CD14-positive monocyte (primary cell): ENCODE results near the gene EYA3. TPM values are rescaled to one million over a fixed set of nuclear protein-coding genes. Genes with fewer than 3 reads are reported as not detected.

Experiments
- DNase-seq, 3 donors: peaks; one replicate each; pipeline ENCODE4 v3.0.0-alpha.2; 2011 to 2022
- H2AFZ ChIP-seq: 2 replicates; pipeline ENCODE4 v1.6.0; 2012; ENCODE audit warnings: mild to moderate bottlenecking, low read depth, low read length, inconsistent platforms; ENCODE audit not compliant: insufficient read depth, poor library complexity, severe bottlenecking
- H3K27ac ChIP-seq, 2 donors: 1 replicate in 1 of 2; 2 replicates in 1 of 2; pipeline ENCODE4 v1.5.1; 2012 to 2013; ENCODE audit warnings: low read length in 2 of 2, control low read depth in 1 of 2, inconsistent platforms in 1 of 2, low read depth in 1 of 2, mild to moderate bottlenecking in 1 of 2
- H3K27me3 ChIP-seq, 2 donors: one replicate each; pipeline versions ENCODE4 v1.6.0 to v1.6.1; 2011 to 2013; ENCODE audit warnings: low read length in 2 of 2; ENCODE audit not compliant: control insufficient read depth in 2 of 2, insufficient read depth in 2 of 2
- H3K36me3 ChIP-seq, 2 donors: replicated peaks in 1 of 2; 1 replicate in 1 of 2; 2 replicates in 1 of 2; pipeline versions ENCODE4 v1.5.1 to v1.6.1; 2012 to 2013; ENCODE audit warnings: low read length in 2 of 2, control low read depth in 1 of 2, inconsistent platforms in 1 of 2, mild to moderate bottlenecking in 1 of 2; ENCODE audit not compliant: insufficient read depth in 2 of 2, control insufficient read depth in 1 of 2
- H3K4me1 ChIP-seq, 2 donors: 1 replicate in 1 of 2; 2 replicates in 1 of 2; pipeline versions ENCODE4 v1.5.1 to v1.6.1; 2012 to 2013; ENCODE audit warnings: low read length in 2 of 2, control low read depth in 1 of 2, inconsistent platforms in 1 of 2, mild to moderate bottlenecking in 1 of 2, moderate library complexity in 1 of 2; ENCODE audit not compliant: insufficient read depth in 2 of 2, control insufficient read depth in 1 of 2
- H3K4me2 ChIP-seq: replicated peaks from 2 replicates; pipeline ENCODE3; 2012; ENCODE audit warnings: low read length, moderate library complexity, mild to moderate bottlenecking; ENCODE audit not compliant: poor library complexity, severe bottlenecking; ENCODE audit errors: extremely low read depth
- H3K4me3 ChIP-seq, 3 experiments: fragments of 200-600 bp in 1 of 3; sonication (generic) in 1 of 3; replicated peaks in 1 of 3; 1 replicate in 2 of 3; 2 replicates in 1 of 3; pipeline ENCODE4 v1.5.1; 2011 to 2013; ENCODE audit warnings: low read length in 3 of 3, mild to moderate bottlenecking in 3 of 3, control low read depth in 2 of 3, low read depth in 2 of 3, inconsistent platforms in 1 of 3, moderate library complexity in 1 of 3
- H3K79me2 ChIP-seq: 2 replicates; pipeline ENCODE4 v1.6.0; 2012; ENCODE audit warnings: mild to moderate bottlenecking, control low read depth, inconsistent platforms, low read length, moderate library complexity; ENCODE audit not compliant: insufficient read depth
- H3K9ac ChIP-seq: 2 replicates; pipeline ENCODE4 v1.6.0; 2017; ENCODE audit warnings: low read length, mild to moderate bottlenecking; ENCODE audit not compliant: insufficient read depth, poor library complexity, severe bottlenecking
- H3K9me3 ChIP-seq, 2 donors: replicated peaks in 1 of 2; 1 replicate in 1 of 2; 2 replicates in 1 of 2; pipeline versions ENCODE4 v1.5.1 to v1.6.1; 2012 to 2013; ENCODE audit warnings: low read length in 2 of 2, control low read depth in 1 of 2; ENCODE audit not compliant: control insufficient read depth in 1 of 2, insufficient read depth in 1 of 2
- H4K20me1 ChIP-seq: 2 replicates; pipeline ENCODE4 v1.6.0; 2012; ENCODE audit warnings: mild to moderate bottlenecking, low read length, control low read depth, moderate library complexity; ENCODE audit not compliant: insufficient read depth
- H3K27ac Mint-ChIP-seq, 7 donors: one replicate each; pipeline ENCODE4 v1.8.0; 2020; ENCODE audit warnings: mild to moderate bottlenecking in 7 of 7, mixed read lengths in 7 of 7, moderate library complexity in 6 of 7, inconsistent platforms in 2 of 7
- H3K27me3 Mint-ChIP-seq, 3 donors: one replicate each; pipeline ENCODE4 v1.8.0; 2021 to 2022; ENCODE audit warnings: low read depth in 3 of 3, mild to moderate bottlenecking in 3 of 3, mixed read lengths in 3 of 3, moderate library complexity in 3 of 3, inconsistent platforms in 1 of 3
- H3K36me3 Mint-ChIP-seq, 2 donors: one replicate each; pipeline ENCODE4 v1.8.0; 2020; ENCODE audit warnings: mixed read lengths in 2 of 2, inconsistent platforms in 1 of 2, mild to moderate bottlenecking in 1 of 2
- H3K4me1 Mint-ChIP-seq: one replicate; pipeline ENCODE4 v1.8.0; 2020; ENCODE audit warnings: mild to moderate bottlenecking, mixed read lengths
- H3K4me3 Mint-ChIP-seq, 2 donors: one replicate each; pipeline ENCODE4 v1.8.0; 2020; ENCODE audit warnings: mild to moderate bottlenecking in 2 of 2, mixed read lengths in 2 of 2, moderate library complexity in 1 of 2
- H3K9me3 Mint-ChIP-seq, 7 donors: one replicate each; pipeline ENCODE4 v1.8.0; 2020 to 2022; ENCODE audit warnings: mixed read lengths in 7 of 7, mild to moderate bottlenecking in 6 of 7, moderate library complexity in 6 of 7, inconsistent platforms in 2 of 7
- CTCF ChIP-seq: fragments of 200-600 bp; IDR thresholded peaks from one replicate; pipeline ENCODE4 v1.8.0; 2022; ENCODE audit warnings: antibody characterized with exemption, mild to moderate bottlenecking
- WGBS: methylation state at CpG from one replicate; pipeline ENCODE4 v1.1.5; 2013; ENCODE audit warnings: missing lambda C conversion rate; ENCODE audit not compliant: insufficient coverage; 5-methylcytosine and 5-hydroxymethylcytosine counted together
- intact Hi-C, 2 donors: fragments of 100-400 bp; cut with micrococcal nuclease; formaldehyde crosslinking; loops; one replicate each; pipeline versions ENCODE4 v1.15.0 to v1.15.1; 2023
- polyA plus RNA-seq, 3 donors: library from polyadenylated mRNA; depleted of rRNA in 1 of 3; unstranded in 2 of 3; stranded (reverse) in 1 of 3; fragments of 300-500 nt in 2 of 3; fragments of >200 nt in 1 of 3; fragmentation: Illumina TruSeq in 2 of 3; gene quantifications; 1 replicate in 2 of 3; 2 replicates in 1 of 3; pipeline ENCODE4 v1.2.3, GENCODE V29; 2012 to 2021

EYA3 gene
- polyA plus RNA-seq, 3 donors: 3.3 to 21.1 (median 3.7) TPM

DNA sequence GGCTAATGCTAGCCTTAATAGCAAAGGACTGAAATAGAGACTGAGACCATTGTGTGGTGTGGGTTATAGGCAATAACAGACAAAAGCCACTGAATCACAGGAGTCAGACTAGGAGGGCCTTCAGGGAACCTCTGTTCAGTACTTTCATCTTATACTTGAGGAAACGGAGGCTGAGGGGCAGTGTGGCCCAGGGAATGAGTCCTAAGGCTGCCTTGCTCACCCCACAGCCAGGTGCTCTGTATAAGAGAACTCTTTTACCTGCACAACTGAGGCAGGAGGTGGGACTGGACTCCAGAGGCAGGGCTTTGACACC, 150.9 kb downstream of the EYA3 start:
- Mint-ChIP-seq H3K27me3 (peaks cover 14 to 22% (median 22%) of the 10 kb centered on the region in 3 donors), H3K4me1 (peaks cover 43% of the 10 kb centered on the region), H3K27ac (no peak overlapping the region), H3K36me3 (peaks cover 3% of the 10 kb centered on the region in 2 donors), H3K4me3 (no peak overlapping the region), H3K9me3 (peaks cover 0 to 3% (median 0%) of the 10 kb centered on the region in 7 donors)
- Histone ChIP-seq H3K36me3 (no peaks in the 10 kb centered on the region), H3K4me3 (no peak overlapping the region), H3K27ac (no peak overlapping the region), H3K4me2 (no peak overlapping the region), H3K79me2 (no peaks in the 10 kb centered on the region), H3K4me1 (peaks cover 43 to 45% of the 10 kb centered on the region in 2 donors), H3K9ac (no peak overlapping the region), H2AFZ (no peak overlapping the region), H3K9me3 (no peaks in the 10 kb centered on the region), H3K27me3 (peaks cover 0 to 11% of the 10 kb centered on the region in 2 donors), H4K20me1 (no peaks in the 10 kb centered on the region)
- no peak for DNase-seq
- no peak for TF ChIP-seq CTCF
- no CpG with 5 or more reads among the region's 1 CpG for WGBS
- intact Hi-C loops: no loop called here

- no peak overlapping the region for H3K4me3 Mint-ChIP-seq
- no peaks in the 10 kb centered on the region for H3K36me3 ChIP-seq
Measured at GRCh38 chr1:27936370-27936769, 152.0 kb downstream of the EYA3 start.

More at GRCh38 chr1:27936370-27936769, 152.0 kb downstream of the EYA3 start:
- Histone ChIP-seq H4K20me1 (no peaks in the 10 kb centered on the region), H3K4me2 (no peak overlapping the region), H2AFZ (no peak overlapping the region), H3K27me3 (peaks cover 0 to 11% of the 10 kb centered on the region in 2 donors), H3K79me2 (no peaks in the 10 kb centered on the region), H3K27ac (no peak overlapping the region), H3K9me3 (no peaks in the 10 kb centered on the region), H3K4me1 (peaks cover 42 to 45% of the 10 kb centered on the region in 2 donors), H3K9ac (no peak overlapping the region), H3K4me3 (no peak overlapping the region)
- H3K27ac Mint-ChIP-seq: no peak overlapping the region
- H3K36me3 Mint-ChIP-seq: peaks cover 3% of the 10 kb centered on the region in 2 donors
- peaks cover 43% of the 10 kb centered on the region for H3K4me1 Mint-ChIP-seq
- intact Hi-C loops: no loop called here
- peaks cover 15 to 22% (median 22%) of the 10 kb centered on the region in 3 donors for H3K27me3 Mint-ChIP-seq
- WGBS: no CpG with 5 or more reads among the region's 5 CpGs
- H3K9me3 Mint-ChIP-seq: peaks cover 0 to 4% (median 0%) of the 10 kb centered on the region in 7 donors
- no peak for TF ChIP-seq CTCF
- no peak for DNase-seq
